ENCODE results near the gene CDKL5. TPM values are rescaled to one million over a fixed set of nuclear protein-coding genes. Genes with fewer than 3 reads are reported as not detected.

Gene CDKL5
- total and polyA plus RNA-seq, 2 experiments from 2014 or later, result 7.5 to 13.7 TPM

- TF ChIP-seq, protein P1, sequence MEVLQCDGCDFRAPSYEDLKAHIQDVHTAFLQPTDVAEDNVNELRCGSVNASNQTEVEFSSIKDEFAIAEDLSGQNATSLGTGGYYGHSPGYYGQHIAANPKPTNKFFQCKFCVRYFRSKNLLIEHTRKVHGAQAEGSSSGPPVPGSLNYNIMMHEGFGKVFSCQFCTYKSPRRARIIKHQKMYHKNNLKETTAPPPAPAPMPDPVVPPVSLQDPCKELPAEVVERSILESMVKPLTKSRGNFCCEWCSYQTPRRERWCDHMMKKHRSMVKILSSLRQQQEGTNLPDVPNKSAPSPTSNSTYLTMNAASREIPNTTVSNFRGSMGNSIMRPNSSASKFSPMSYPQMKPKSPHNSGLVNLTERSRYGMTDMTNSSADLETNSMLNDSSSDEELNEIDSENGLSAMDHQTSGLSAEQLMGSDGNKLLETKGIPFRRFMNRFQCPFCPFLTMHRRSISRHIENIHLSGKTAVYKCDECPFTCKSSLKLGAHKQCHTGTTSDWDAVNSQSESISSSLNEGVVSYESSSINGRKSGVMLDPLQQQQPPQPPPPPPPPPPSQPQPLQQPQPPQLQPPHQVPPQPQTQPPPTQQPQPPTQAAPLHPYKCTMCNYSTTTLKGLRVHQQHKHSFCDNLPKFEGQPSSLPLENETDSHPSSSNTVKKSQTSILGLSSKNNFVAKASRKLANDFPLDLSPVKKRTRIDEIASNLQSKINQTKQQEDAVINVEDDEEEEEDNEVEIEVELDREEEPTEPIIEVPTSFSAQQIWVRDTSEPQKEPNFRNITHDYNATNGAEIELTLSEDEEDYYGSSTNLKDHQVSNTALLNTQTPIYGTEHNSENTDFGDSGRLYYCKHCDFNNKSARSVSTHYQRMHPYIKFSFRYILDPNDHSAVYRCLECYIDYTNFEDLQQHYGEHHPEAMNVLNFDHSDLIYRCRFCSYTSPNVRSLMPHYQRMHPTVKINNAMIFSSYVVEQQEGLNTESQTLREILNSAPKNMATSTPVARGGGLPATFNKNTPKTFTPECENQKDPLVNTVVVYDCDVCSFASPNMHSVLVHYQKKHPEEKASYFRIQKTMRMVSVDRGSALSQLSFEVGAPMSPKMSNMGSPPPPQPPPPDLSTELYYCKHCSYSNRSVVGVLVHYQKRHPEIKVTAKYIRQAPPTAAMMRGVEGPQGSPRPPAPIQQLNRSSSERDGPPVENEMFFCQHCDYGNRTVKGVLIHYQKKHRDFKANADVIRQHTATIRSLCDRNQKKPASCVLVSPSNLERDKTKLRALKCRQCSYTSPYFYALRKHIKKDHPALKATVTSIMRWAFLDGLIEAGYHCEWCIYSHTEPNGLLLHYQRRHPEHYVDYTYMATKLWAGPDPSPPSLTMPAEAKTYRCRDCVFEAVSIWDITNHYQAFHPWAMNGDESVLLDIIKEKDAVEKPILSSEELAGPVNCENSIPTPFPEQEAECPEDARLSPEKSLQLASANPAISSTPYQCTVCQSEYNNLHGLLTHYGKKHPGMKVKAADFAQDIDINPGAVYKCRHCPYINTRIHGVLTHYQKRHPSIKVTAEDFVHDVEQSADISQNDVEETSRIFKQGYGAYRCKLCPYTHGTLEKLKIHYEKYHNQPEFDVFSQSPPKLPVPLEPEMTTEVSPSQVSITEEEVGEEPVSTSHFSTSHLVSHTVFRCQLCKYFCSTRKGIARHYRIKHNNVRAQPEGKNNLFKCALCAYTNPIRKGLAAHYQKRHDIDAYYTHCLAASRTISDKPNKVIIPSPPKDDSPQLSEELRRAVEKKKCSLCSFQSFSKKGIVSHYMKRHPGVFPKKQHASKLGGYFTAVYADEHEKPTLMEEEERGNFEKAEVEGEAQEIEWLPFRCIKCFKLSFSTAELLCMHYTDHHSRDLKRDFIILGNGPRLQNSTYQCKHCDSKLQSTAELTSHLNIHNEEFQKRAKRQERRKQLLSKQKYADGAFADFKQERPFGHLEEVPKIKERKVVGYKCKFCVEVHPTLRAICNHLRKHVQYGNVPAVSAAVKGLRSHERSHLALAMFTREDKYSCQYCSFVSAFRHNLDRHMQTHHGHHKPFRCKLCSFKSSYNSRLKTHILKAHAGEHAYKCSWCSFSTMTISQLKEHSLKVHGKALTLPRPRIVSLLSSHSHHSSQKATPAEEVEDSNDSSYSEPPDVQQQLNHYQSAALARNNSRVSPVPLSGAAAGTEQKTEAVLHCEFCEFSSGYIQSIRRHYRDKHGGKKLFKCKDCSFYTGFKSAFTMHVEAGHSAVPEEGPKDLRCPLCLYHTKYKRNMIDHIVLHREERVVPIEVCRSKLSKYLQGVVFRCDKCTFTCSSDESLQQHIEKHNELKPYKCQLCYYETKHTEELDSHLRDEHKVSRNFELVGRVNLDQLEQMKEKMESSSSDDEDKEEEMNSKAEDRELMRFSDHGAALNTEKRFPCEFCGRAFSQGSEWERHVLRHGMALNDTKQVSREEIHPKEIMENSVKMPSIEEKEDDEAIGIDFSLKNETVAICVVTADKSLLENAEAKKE (CRISPR knock-in tag; IDR thresholded peaks at IDR 0.05), result no peak
- TF ChIP-seq EZH2 (IDR thresholded peaks at IDR 0.05; ENCODE audit: low read depth, unreplicated experiment) (no peak), REST (IDR thresholded peaks at IDR 0.05; ENCODE audit: unreplicated experiment) (no peak), STAT1 (IDR thresholded peaks at IDR 0.05; ENCODE audit: unreplicated experiment) (no peak), NANOG (IDR thresholded peaks at IDR 0.05; ENCODE audit: borderline replicate concordance) (no peak)
These were observed 194.9 kb downstream of the CDKL5 start (continued) for GRCh38 chrX:18620349-18620748.

- peaks cover 4% of the 10 kb centered on the region; the same call in 2 of the 3 replicates for H3K4me1 Mint-ChIP-seq
- peaks cover 3% of the 10 kb centered on the region for H3K27me3 Mint-ChIP-seq (ENCODE audit: insufficient read depth, low read depth, poor library complexity)
- H3F3A ChIP-seq (replicated peaks; ENCODE audit: low read depth), result no peaks in the 10 kb centered on the region
- H3K4me3 ChIP-seq, result no peak overlapping the region
- no peak overlapping the region for H3K27ac ChIP-seq (ENCODE audit: low read depth)
- no peaks in the 10 kb centered on the region for H3K36me3 ChIP-seq (ENCODE audit: insufficient read depth)
- no peak overlapping the region for H2AFZ ChIP-seq
- H3K4me1 ChIP-seq (ENCODE audit: insufficient read depth), result no peaks in the 10 kb centered on the region
- no peaks in the 10 kb centered on the region for H3K9me3 Mint-ChIP-seq
- H4K20me1 ChIP-seq (replicated peaks; ENCODE audit: insufficient read depth), result no peaks in the 10 kb centered on the region
- no peak overlapping the region for H3K27ac Mint-ChIP-seq
- no peaks in the 10 kb centered on the region for H3K9me2 ChIP-seq (ENCODE audit: insufficient read depth)
- peaks cover 4% of the 10 kb centered on the region; the same call in 1 of the 3 replicates for H3K36me3 Mint-ChIP-seq (ENCODE audit: low read depth)
- ATAC-seq (no peak), DNase-seq (ENCODE audit: low spot score) (no peak)
- H3K79me2 ChIP-seq (replicated peaks; ENCODE audit: insufficient read depth), result no peaks in the 10 kb centered on the region
- no peak overlapping the region for H3K4me2 ChIP-seq
- H3K27me3 ChIP-seq (ENCODE audit: insufficient read depth), result no peaks in the 10 kb centered on the region
- no peak overlapping the region for H3K4me3 Mint-ChIP-seq
- TF ChIP-seq CREB1 (CRISPR knock-in tag; IDR thresholded peaks at IDR 0.05; ENCODE audit: low read depth) (no peak), ZNF331 (CRISPR knock-in tag; IDR thresholded peaks at IDR 0.05; ENCODE audit: low read depth) (no peak), STAT1 (IDR thresholded peaks at IDR 0.05; ENCODE audit: unreplicated experiment) (no peak), JUNB (IDR thresholded peaks at IDR 0.05; ENCODE audit: unreplicated experiment) (no peak), POLR2AphosphoS5 (IDR thresholded peaks at IDR 0.05; ENCODE audit: low read depth) (no peak), EZH2phosphoT487 (IDR thresholded peaks at IDR 0.05; ENCODE audit: unreplicated experiment) (no peak)
- TF ChIP-seq, protein P2, sequence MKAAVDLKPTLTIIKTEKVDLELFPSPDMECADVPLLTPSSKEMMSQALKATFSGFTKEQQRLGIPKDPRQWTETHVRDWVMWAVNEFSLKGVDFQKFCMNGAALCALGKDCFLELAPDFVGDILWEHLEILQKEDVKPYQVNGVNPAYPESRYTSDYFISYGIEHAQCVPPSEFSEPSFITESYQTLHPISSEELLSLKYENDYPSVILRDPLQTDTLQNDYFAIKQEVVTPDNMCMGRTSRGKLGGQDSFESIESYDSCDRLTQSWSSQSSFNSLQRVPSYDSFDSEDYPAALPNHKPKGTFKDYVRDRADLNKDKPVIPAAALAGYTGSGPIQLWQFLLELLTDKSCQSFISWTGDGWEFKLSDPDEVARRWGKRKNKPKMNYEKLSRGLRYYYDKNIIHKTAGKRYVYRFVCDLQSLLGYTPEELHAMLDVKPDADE (IDR thresholded peaks at IDR 0.05), result no peak
- TF ChIP-seq, protein P3, sequence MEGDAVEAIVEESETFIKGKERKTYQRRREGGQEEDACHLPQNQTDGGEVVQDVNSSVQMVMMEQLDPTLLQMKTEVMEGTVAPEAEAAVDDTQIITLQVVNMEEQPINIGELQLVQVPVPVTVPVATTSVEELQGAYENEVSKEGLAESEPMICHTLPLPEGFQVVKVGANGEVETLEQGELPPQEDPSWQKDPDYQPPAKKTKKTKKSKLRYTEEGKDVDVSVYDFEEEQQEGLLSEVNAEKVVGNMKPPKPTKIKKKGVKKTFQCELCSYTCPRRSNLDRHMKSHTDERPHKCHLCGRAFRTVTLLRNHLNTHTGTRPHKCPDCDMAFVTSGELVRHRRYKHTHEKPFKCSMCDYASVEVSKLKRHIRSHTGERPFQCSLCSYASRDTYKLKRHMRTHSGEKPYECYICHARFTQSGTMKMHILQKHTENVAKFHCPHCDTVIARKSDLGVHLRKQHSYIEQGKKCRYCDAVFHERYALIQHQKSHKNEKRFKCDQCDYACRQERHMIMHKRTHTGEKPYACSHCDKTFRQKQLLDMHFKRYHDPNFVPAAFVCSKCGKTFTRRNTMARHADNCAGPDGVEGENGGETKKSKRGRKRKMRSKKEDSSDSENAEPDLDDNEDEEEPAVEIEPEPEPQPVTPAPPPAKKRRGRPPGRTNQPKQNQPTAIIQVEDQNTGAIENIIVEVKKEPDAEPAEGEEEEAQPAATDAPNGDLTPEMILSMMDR (conservative IDR thresholded peaks at IDR 0.05; ENCODE audit: low read depth in 2 of 2), result no peak
These were observed 199.2 kb downstream of the CDKL5 start for GRCh38 chrX:18624599-18624998.

All from GM23338 (cell line).